ENCODE data around the gene PPP2R2C.

The PPP2R2C gene

DNA sequence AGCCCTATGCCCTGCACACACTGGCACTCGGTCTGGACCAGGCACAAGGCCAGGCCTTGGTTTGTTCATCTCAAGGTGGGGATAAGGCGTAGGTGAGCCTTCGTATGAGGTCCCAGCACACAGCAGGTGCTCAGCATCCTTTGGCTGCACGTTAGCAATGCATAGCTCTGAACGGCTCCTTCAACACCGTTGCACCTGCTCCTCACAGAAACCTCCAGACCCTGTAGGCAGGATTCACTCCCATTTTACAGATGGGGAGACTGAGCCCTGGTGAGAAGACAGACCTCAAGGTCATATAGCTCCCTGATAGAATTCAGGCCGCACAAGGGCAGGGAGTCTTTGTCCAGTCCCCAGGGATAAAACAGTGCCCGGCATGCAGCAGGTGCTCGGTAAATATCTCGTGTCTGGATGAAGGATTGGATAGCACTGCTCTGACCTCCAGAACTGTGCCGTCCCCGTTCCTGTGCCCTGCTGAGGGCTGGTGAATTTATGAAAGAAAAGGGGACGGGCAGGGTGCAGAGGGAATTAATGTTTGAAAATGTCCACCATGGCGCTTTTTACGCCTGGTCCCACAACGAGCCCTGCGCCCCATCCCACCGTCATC lies 2.4 kb downstream of the PPP2R2C start:
- DNase-seq (ENCODE audit: low read depth) = no peak
- no peak overlapping the region for H3K4me3 ChIP-seq (ENCODE audit: low read depth, low read length)
- no peak for TF ChIP-seq CTCF (IDR thresholded peaks at IDR 0.05; ENCODE audit: low read depth, low read length, missing control alignments)

- no peak overlapping the region for H3K4me3 ChIP-seq (ENCODE audit: low read depth, low read length)
- no peak for TF ChIP-seq CTCF (IDR thresholded peaks at IDR 0.05; ENCODE audit: low read depth, low read length, missing control alignments)
- DNase-seq (ENCODE audit: low read depth) = no peak
Observed at GRCh38 chr4:6469144-6469543, 3.3 kb downstream of the PPP2R2C start.

DNA sequence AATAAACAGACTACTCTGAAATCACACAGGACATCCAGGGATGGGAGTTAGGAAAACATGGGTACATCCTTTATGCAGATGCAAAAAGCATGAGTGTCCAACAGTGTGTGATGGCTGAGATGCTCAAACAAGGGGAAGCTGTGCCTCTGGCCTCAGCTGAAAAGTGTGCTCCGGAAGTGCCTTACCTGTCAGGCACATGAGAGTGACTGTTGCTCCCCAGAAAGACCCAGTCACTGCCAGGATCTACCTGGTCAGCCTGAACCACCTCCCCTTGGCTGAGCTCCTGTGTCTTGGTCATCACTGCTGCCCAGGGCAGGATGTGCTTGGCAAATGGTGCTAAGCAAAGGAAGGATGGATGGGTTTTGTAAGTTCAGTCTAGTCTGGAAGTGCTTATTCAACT lies 4.0 kb downstream of the PPP2R2C start:
- H3K4me3 ChIP-seq (ENCODE audit: low read depth, low read length) = no peak overlapping the region
- TF ChIP-seq CTCF (IDR thresholded peaks at IDR 0.05; ENCODE audit: low read depth, low read length, missing control alignments) = no peak
- no peak for DNase-seq (ENCODE audit: low read depth)

GRCh38 chr4:6467600-6467999 lies 4.8 kb downstream of the PPP2R2C start:
- TF ChIP-seq CTCF (IDR thresholded peaks at IDR 0.05; ENCODE audit: low read depth, low read length, missing control alignments) = no peak
- no peak for DNase-seq (ENCODE audit: low read depth)
- H3K4me3 ChIP-seq (ENCODE audit: low read depth, low read length) = no peak overlapping the region

DNA sequence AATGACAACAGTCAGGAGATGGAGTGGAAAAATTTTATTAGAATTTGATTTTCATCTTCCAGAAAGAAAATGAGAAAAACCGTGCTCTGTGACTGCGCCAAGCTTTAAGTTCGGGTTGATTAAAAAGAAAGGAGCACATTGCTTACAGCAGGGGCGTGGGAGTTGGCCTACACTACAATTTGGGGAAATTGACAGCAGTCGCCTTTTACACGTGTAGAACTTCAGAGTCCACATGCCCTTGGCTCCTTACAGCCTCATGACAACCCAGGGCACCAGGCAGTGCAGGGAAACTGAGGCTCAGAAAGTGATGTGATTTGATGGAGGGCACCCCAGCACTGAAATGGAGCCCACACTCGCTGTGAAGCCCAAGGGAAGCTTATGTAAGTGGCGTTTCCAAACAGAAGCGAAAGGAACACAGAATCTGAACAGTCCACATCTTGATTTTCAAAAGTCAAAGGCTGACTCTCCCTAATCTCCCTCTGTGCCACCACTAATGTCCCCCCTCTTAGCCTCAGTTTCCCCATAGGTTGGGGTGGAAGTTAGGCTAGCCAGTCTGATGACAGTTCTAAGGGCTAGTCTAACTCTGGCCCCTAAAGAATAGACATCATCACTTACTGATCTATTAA lies 5.5 kb downstream of the PPP2R2C start:
- no peak overlapping the region for H3K4me3 ChIP-seq (ENCODE audit: low read depth, low read length)
- DNase-seq (ENCODE audit: low read depth) = no peak
- TF ChIP-seq CTCF (IDR thresholded peaks at IDR 0.05; ENCODE audit: low read depth, low read length, missing control alignments) = no peak

DNA sequence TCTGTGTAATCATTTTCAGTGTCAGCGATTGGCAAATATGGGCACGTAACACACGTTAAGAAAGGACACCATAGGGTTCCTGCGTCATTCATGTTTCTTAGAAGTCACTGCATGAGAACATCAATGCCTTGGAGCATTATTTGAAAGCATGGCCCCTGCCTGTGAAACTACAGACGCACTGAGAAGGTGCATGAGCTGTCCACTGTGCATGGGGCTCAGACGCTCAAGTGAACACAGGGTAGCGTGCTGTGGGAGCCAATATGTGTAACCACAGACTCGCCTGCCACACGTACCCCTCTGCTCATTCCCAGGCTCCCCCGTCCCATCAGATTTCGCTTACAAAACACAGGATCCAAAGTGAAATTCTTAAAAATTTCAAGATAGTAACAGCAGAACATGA lies 6.5 kb downstream of the PPP2R2C start:
- no peak for TF ChIP-seq CTCF (IDR thresholded peaks at IDR 0.05; ENCODE audit: low read depth, low read length, missing control alignments)
- no peak for DNase-seq (ENCODE audit: low read depth)
- H3K4me3 ChIP-seq (ENCODE audit: low read depth, low read length) = no peak overlapping the region
